H9 (cell line): ENCODE measurements around the gene TOP3B. TPM values are rescaled to one million over a fixed set of nuclear protein-coding genes. Genes with fewer than 3 reads are reported as not detected.

ENCODE experiments used
- DNase-seq: peaks from one replicate; pipeline ENCODE4 v3.0.0-alpha.2; 2017
- H2AFZ ChIP-seq: one replicate; pipeline ENCODE4 v1.6.1; 2013; ENCODE audit warnings: mild to moderate bottlenecking, low read length, control low read depth, moderate library complexity
- H2AK5ac ChIP-seq: 2 replicates; pipeline ENCODE4 v1.6.1; 2013; ENCODE audit warnings: low read length, control low read depth, mixed read lengths; ENCODE audit not compliant: insufficient read length
- H2BK120ac ChIP-seq: one replicate; pipeline ENCODE4 v1.6.1; 2013; ENCODE audit warnings: low read depth, mild to moderate bottlenecking, low read length, control low read depth, inconsistent platforms; ENCODE audit not compliant: poor library complexity, severe bottlenecking
- H2BK12ac ChIP-seq: 2 replicates; pipeline ENCODE4 v1.6.1; 2013; ENCODE audit warnings: low read length, control low read depth, mixed read lengths, low read depth; ENCODE audit not compliant: insufficient read length
- H2BK15ac ChIP-seq: 2 replicates; pipeline ENCODE4 v1.6.1; 2013; ENCODE audit warnings: low read depth, low read length, control low read depth
- H2BK20ac ChIP-seq: one replicate; pipeline ENCODE4 v1.6.1; 2013; ENCODE audit warnings: low read depth, mild to moderate bottlenecking, low read length, control low read depth, inconsistent platforms; ENCODE audit not compliant: poor library complexity, severe bottlenecking
- H2BK5ac ChIP-seq: 2 replicates; pipeline ENCODE4 v1.6.1; 2013; ENCODE audit warnings: low read length, control low read depth, mixed read lengths; ENCODE audit not compliant: insufficient read length
- H3K14ac ChIP-seq: 2 replicates; pipeline ENCODE4 v1.6.1; 2013; ENCODE audit warnings: low read length, control low read depth; ENCODE audit not compliant: insufficient read depth
- H3K18ac ChIP-seq: 2 replicates; pipeline ENCODE4 v1.6.1; 2013; ENCODE audit warnings: low read depth, mild to moderate bottlenecking, mixed read lengths, low read length, control low read depth; ENCODE audit not compliant: insufficient read length
- H3K23ac ChIP-seq: 2 replicates; pipeline ENCODE4 v1.6.1; 2013; ENCODE audit warnings: low read length, control low read depth, mixed read lengths, low read depth; ENCODE audit not compliant: insufficient read length
- H3K23me2 ChIP-seq: 2 replicates; pipeline ENCODE4 v1.6.1; 2013; ENCODE audit warnings: low read depth, mild to moderate bottlenecking, mixed read lengths, low read length, control low read depth; ENCODE audit not compliant: insufficient read length, poor library complexity, severe bottlenecking
- H3K27ac ChIP-seq: 2 replicates; pipeline ENCODE4 v1.5.1; 2013; ENCODE audit warnings: low read length, control low read depth, mixed read lengths, low read depth; ENCODE audit not compliant: insufficient read length
- H3K27me3 ChIP-seq: 2 replicates; pipeline ENCODE4 v1.6.1; 2013; ENCODE audit warnings: low read length, control low read depth, inconsistent platforms; ENCODE audit not compliant: insufficient read depth
- H3K4ac ChIP-seq: 2 replicates; pipeline ENCODE4 v1.6.1; 2013; ENCODE audit warnings: low read depth, mild to moderate bottlenecking, control low read depth, inconsistent platforms, low read length, moderate library complexity
- H3K4me1 ChIP-seq: 2 replicates; pipeline ENCODE4 v1.6.1; 2013; ENCODE audit warnings: low read length, control low read depth, inconsistent platforms; ENCODE audit not compliant: insufficient read depth
- H3K4me2 ChIP-seq: 2 replicates; pipeline ENCODE4 v1.6.1; 2013; ENCODE audit warnings: low read length, control low read depth, mixed read lengths; ENCODE audit not compliant: insufficient read length, insufficient read depth
- H3K56ac ChIP-seq: 2 replicates; pipeline ENCODE4 v1.6.1; 2013; ENCODE audit warnings: low read depth, mild to moderate bottlenecking, mixed read lengths, low read length, control low read depth; ENCODE audit not compliant: insufficient read length
- H3K79me1 ChIP-seq: 2 replicates; pipeline ENCODE4 v1.6.1; 2013; ENCODE audit warnings: low read depth, mild to moderate bottlenecking, moderate library complexity, low read length, control low read depth, inconsistent platforms; ENCODE audit not compliant: insufficient read depth, poor library complexity, severe bottlenecking
- H3K79me2 ChIP-seq: 2 replicates; pipeline ENCODE4 v1.6.1; 2013; ENCODE audit warnings: low read length, control low read depth, inconsistent platforms; ENCODE audit not compliant: insufficient read depth
- H3K9ac ChIP-seq: 2 replicates; pipeline ENCODE4 v1.6.1; 2013; ENCODE audit warnings: low read length, control low read depth, mixed read lengths; ENCODE audit not compliant: insufficient read length; ENCODE audit errors: extremely low read depth
- H3K9me3 ChIP-seq: one replicate; pipeline ENCODE4 v1.6.1; 2013; ENCODE audit warnings: low read depth, low read length, inconsistent platforms; ENCODE audit not compliant: control insufficient read depth
- H3T11ph ChIP-seq: one replicate; pipeline ENCODE4 v1.6.1; 2013; ENCODE audit warnings: mild to moderate bottlenecking, low read length, control low read depth, inconsistent platforms
- H4K20me1 ChIP-seq: one replicate; pipeline ENCODE4 v1.6.1; 2013; ENCODE audit not compliant: control insufficient read depth, insufficient read length, insufficient read depth
- H4K5ac ChIP-seq: 2 replicates; pipeline ENCODE4 v1.6.1; 2013; ENCODE audit warnings: low read depth, mild to moderate bottlenecking, mixed read lengths, low read length, control low read depth; ENCODE audit not compliant: insufficient read length
- H4K8ac ChIP-seq: replicated peaks from 2 replicates; pipeline ENCODE4 v1.6.1; 2013; ENCODE audit warnings: low read length, control low read depth, mixed read lengths, low read depth; ENCODE audit not compliant: insufficient read length
- H4K91ac ChIP-seq: 2 replicates; pipeline ENCODE4 v1.6.1; 2013; ENCODE audit warnings: low read depth, mild to moderate bottlenecking, moderate library complexity, mixed read lengths, low read length, control low read depth; ENCODE audit not compliant: insufficient read length
- H3K27ac Mint-ChIP-seq, 3 experiments: 2 replicates in 2 of 3; 3 replicates in 1 of 3; pipeline ENCODE4 v1.8.0; 2020 to 2021; ENCODE audit warnings: mixed read lengths in 3 of 3, mild to moderate bottlenecking in 1 of 3, moderate library complexity in 1 of 3
- H3K27me3 Mint-ChIP-seq: 2 replicates; pipeline ENCODE4 v1.8.0; 2021; ENCODE audit warnings: low read depth, mild to moderate bottlenecking, moderate library complexity, mixed read lengths
- H3K36me3 Mint-ChIP-seq, 3 experiments: 2 replicates in 2 of 3; 3 replicates in 1 of 3; pipeline ENCODE4 v1.8.0; 2020 to 2021; ENCODE audit warnings: low read depth in 3 of 3, mixed read lengths in 3 of 3; ENCODE audit not compliant: insufficient read depth in 1 of 3
- H3K4me1 Mint-ChIP-seq, 2 experiments: 2 replicates each; pipeline ENCODE4 v1.8.0; 2020; ENCODE audit warnings: mixed read lengths in 2 of 2
- H3K4me3 Mint-ChIP-seq, 2 experiments: 2 replicates in 1 of 2; 3 replicates in 1 of 2; pipeline ENCODE4 v1.8.0; 2020 to 2021; ENCODE audit warnings: mild to moderate bottlenecking in 2 of 2, mixed read lengths in 2 of 2, moderate library complexity in 1 of 2
- H3K9me3 Mint-ChIP-seq, 2 experiments: 2 replicates in 1 of 2; 3 replicates in 1 of 2; pipeline ENCODE4 v1.8.0; 2020; ENCODE audit warnings: mild to moderate bottlenecking in 2 of 2, mixed read lengths in 2 of 2, moderate library complexity in 1 of 2
- CTCF ChIP-seq: fragments of 200-600 bp; sonication (generic); conservative IDR thresholded peaks from 3 replicates; pipeline ENCODE4 v1.8.0; 2021; ENCODE audit warnings: antibody characterized with exemption, mild to moderate bottlenecking
- WGBS: extraction: QIAGEN DNeasy Blood & Tissue Kit; methylation state at CpG from one replicate; pipeline ENCODE4 v1.1.7; 2013; ENCODE audit warnings: missing lambda C conversion rate, low lambda C conversion rate, mixed read lengths; ENCODE audit not compliant: insufficient read length; ENCODE audit errors: extremely low coverage; 5-methylcytosine and 5-hydroxymethylcytosine counted together
- total RNA-seq: library from RNA; stranded (reverse); gene quantifications from 2 replicates; pipeline ENCODE4 v1.2.1, GENCODE V29; 2021

The TOP3B gene
- total RNA-seq, 1 experiment from 2014 or later: 55.2 TPM

- H3K56ac ChIP-seq: no peak overlapping the region
- H4K91ac ChIP-seq: no peak overlapping the region
- no peak for TF ChIP-seq CTCF
- H2AFZ ChIP-seq: no peak overlapping the region
- no peak overlapping the region for H2BK15ac ChIP-seq
- no peaks in the 10 kb centered on the region; the same call in 1 of the 2 replicates for H3K27me3 ChIP-seq
- H4K5ac ChIP-seq: no peak overlapping the region
- Mint-ChIP-seq H3K4me1 (no peaks in the 10 kb centered on the region), H3K27me3 (peaks cover 2% of the 10 kb centered on the region), H3K36me3 (peaks cover 26 to 60% (median 57%) of the 10 kb centered on the region in 3 experiments; a peak in 6 of 7 replicates), H3K9me3 (no peaks in the 10 kb centered on the region), H3K27ac (no peak overlapping the region; a peak in 1 of 7 replicates), H3K4me3 (no peak overlapping the region)
- no peak overlapping the region for H2BK20ac ChIP-seq
- no peaks in the 10 kb centered on the region; the same call in 1 of the 2 replicates for H3K79me2 ChIP-seq
- no peaks in the 10 kb centered on the region for H4K20me1 ChIP-seq
- no peak overlapping the region for H2AK5ac ChIP-seq
- H4K8ac ChIP-seq: no peak overlapping the region
- H3K4ac ChIP-seq: no peak overlapping the region
- no peak for DNase-seq
- H2BK5ac ChIP-seq: no peak overlapping the region
- H2BK120ac ChIP-seq: no peak overlapping the region
- no peak overlapping the region for H3K14ac ChIP-seq
- no peak overlapping the region for H3T11ph ChIP-seq
- no peak overlapping the region for H3K23ac ChIP-seq
- WGBS: no CpG with 5 or more reads among the region's 5 CpGs
- H3K18ac ChIP-seq: no peak overlapping the region
- no peaks in the 10 kb centered on the region for H3K9me3 ChIP-seq
- H3K27ac ChIP-seq: no peak overlapping the region
- H2BK12ac ChIP-seq: no peak overlapping the region
- no peaks in the 10 kb centered on the region for H3K79me1 ChIP-seq
- H3K4me2 ChIP-seq: no peak overlapping the region
- H3K4me1 ChIP-seq: no peaks in the 10 kb centered on the region
- H3K9ac ChIP-seq: no peak overlapping the region
- no peaks in the 10 kb centered on the region for H3K23me2 ChIP-seq
Observed at GRCh38 chr22:21975854-21976345, 6.7 kb downstream of the TOP3B start.
